MM.1S (cell line): Measurements from ENCODE around the gene PLA2G2F.

Experiments used
- DNase-seq: peaks from one replicate; pipeline ENCODE4 v3.0.0-alpha.2; 2015
- H2AFZ ChIP-seq: fragments of 300-600 bp; sonication (generic); 2 replicates; pipeline ENCODE4 v1.6.0; 2016; ENCODE audit warnings: antibody characterized with exemption, low read length
- H3F3A ChIP-seq: fragments of 300-600 bp; sonication (generic); 2 replicates; pipeline ENCODE4 v1.6.1; 2016; ENCODE audit warnings: mild to moderate bottlenecking, antibody characterized with exemption, low read length, moderate library complexity, mixed read lengths; ENCODE audit not compliant: insufficient read depth
- H3K27ac ChIP-seq: fragments of 300-600 bp; sonication (generic); 2 replicates; pipeline ENCODE4 v1.5.1; 2016; ENCODE audit warnings: mild to moderate bottlenecking, low read length
- H3K27me3 ChIP-seq: fragments of 300-600 bp; sonication (generic); replicated peaks from 2 replicates; pipeline ENCODE4 v1.6.0; 2016; ENCODE audit warnings: low read length; ENCODE audit not compliant: insufficient read depth
- H3K36me3 ChIP-seq: fragments of 300-600 bp; sonication (generic); replicated peaks from 2 replicates; pipeline ENCODE4 v1.6.1; 2016; ENCODE audit warnings: mild to moderate bottlenecking, low read length, mixed read lengths; ENCODE audit not compliant: insufficient read depth
- H3K4me1 ChIP-seq: fragments of 300-600 bp; sonication (generic); 2 replicates; pipeline ENCODE4 v1.6.1; 2016; ENCODE audit warnings: low read length, mixed read lengths
- H3K4me2 ChIP-seq: fragments of 300-600 bp; sonication (generic); 2 replicates; pipeline ENCODE4 v1.6.0; 2016; ENCODE audit warnings: low read depth, low read length
- H3K4me3 ChIP-seq: fragments of 300-600 bp; sonication (generic); 2 replicates; pipeline ENCODE4 v1.5.1; 2016; ENCODE audit warnings: low read length, mixed read lengths
- H3K79me2 ChIP-seq: fragments of 300-600 bp; sonication (generic); 2 replicates; pipeline ENCODE4 v1.6.1; 2016; ENCODE audit warnings: mixed run types, low read length, mixed read lengths
- H3K9ac ChIP-seq: fragments of 300-600 bp; sonication (generic); 2 replicates; pipeline ENCODE4 v1.6.1; 2016; ENCODE audit warnings: low read length, mixed read lengths
- H3K9me2 ChIP-seq: fragments of 300-600 bp; sonication (generic); replicated peaks from 2 replicates; pipeline ENCODE4 v1.6.1; 2016; ENCODE audit warnings: mild to moderate bottlenecking, low read length, mixed read lengths; ENCODE audit not compliant: insufficient read depth
- H3K9me3 ChIP-seq: fragments of 300-600 bp; sonication (generic); replicated peaks from 2 replicates; pipeline ENCODE4 v1.6.1; 2016; ENCODE audit warnings: mild to moderate bottlenecking, low read length, mixed read lengths; ENCODE audit not compliant: insufficient read depth
- H4K20me1 ChIP-seq: fragments of 300-600 bp; sonication (generic); 2 replicates; pipeline ENCODE4 v1.6.1; 2016; ENCODE audit warnings: mild to moderate bottlenecking, low read length, moderate library complexity, mixed read lengths; ENCODE audit not compliant: insufficient read depth
- CTCF ChIP-seq: fragments of 300-600 bp; sonication (generic); IDR thresholded peaks from 2 replicates; pipeline ENCODE4 v1.5.1; 2016; ENCODE audit warnings: antibody characterized with exemption, low read length, mixed read lengths
- EZH2 ChIP-seq: fragments of 300-600 bp; sonication (generic); optimal IDR thresholded peaks from 2 replicates; pipeline ENCODE3; 2017; ENCODE audit warnings: low read depth, mild to moderate bottlenecking, antibody characterized with exemption, low read length, mixed read lengths
- EZH2phosphoT487 ChIP-seq: fragments of 300-600 bp; sonication (generic); IDR thresholded peaks from 2 replicates; pipeline ENCODE4 v1.6.1; 2018; ENCODE audit warnings: antibody characterized with exemption, low read length

Gene PLA2G2F

GRCh38 chr1:20151906-20152598, 12.9 kb downstream of the PLA2G2F start:
- Histone ChIP-seq H3K9ac (no peak overlapping the region), H3K27me3 (peaks cover 18% of the 10 kb centered on the region), H3K4me2 (peak overlapping the region; percentile 60; the same call in 1 of the 2 replicates), H3F3A (no peaks in the 10 kb centered on the region), H2AFZ (peak overlapping the region; percentile 49; the same call in 1 of the 2 replicates), H3K79me2 (no peaks in the 10 kb centered on the region), H4K20me1 (no peaks in the 10 kb centered on the region), H3K36me3 (no peaks in the 10 kb centered on the region), H3K4me1 (no peaks in the 10 kb centered on the region), H3K9me2 (no peaks in the 10 kb centered on the region), H3K27ac (no peak overlapping the region), H3K4me3 (no peak overlapping the region), H3K9me3 (no peaks in the 10 kb centered on the region)
- DNase-seq: peak; percentile 54
- TF ChIP-seq CTCF (peak; percentile 87), EZH2phosphoT487 (no peak), EZH2 (no peak)

GRCh38 chr1:20152599-20152930, 13.4 kb downstream of the PLA2G2F start:
- Histone ChIP-seq H3F3A (no peaks in the 10 kb centered on the region), H3K36me3 (no peaks in the 10 kb centered on the region), H3K9me2 (no peaks in the 10 kb centered on the region), H3K27me3 (peaks cover 21% of the 10 kb centered on the region), H3K4me2 (no peak overlapping the region; the same call in 1 of the 2 replicates), H3K4me1 (no peaks in the 10 kb centered on the region), H3K27ac (no peak overlapping the region), H4K20me1 (no peaks in the 10 kb centered on the region), H2AFZ (no peak overlapping the region), H3K4me3 (no peak overlapping the region), H3K9me3 (no peaks in the 10 kb centered on the region), H3K79me2 (no peaks in the 10 kb centered on the region), H3K9ac (no peak overlapping the region)
- no peak for DNase-seq
- TF ChIP-seq CTCF (no peak), EZH2 (no peak), EZH2phosphoT487 (no peak)

- Histone ChIP-seq H3K27me3 (peaks cover 26% of the 10 kb centered on the region; the same call in 1 of the 2 replicates), H3K9me2 (no peaks in the 10 kb centered on the region), H3K9me3 (no peaks in the 10 kb centered on the region), H3K4me2 (no peak overlapping the region), H3F3A (no peaks in the 10 kb centered on the region), H3K4me1 (no peaks in the 10 kb centered on the region), H3K9ac (no peak overlapping the region), H3K36me3 (no peaks in the 10 kb centered on the region), H3K79me2 (no peaks in the 10 kb centered on the region), H2AFZ (no peak overlapping the region), H4K20me1 (no peaks in the 10 kb centered on the region), H3K4me3 (no peak overlapping the region), H3K27ac (no peak overlapping the region)
- TF ChIP-seq EZH2phosphoT487 (no peak), CTCF (no peak), EZH2 (no peak)
- no peak for DNase-seq
Measured at GRCh38 chr1:20153000-20153418, 13.9 kb downstream of the PLA2G2F start.
